Activated CD8-positive, alpha-beta memory T cell treated with anti-CD3 and anti-CD28 coated beads, Interleukin-2, amount 50 U/mL, for 1 hour (primary cell): ENCODE results near the gene ASXL1.

ENCODE experiments used
- DNase-seq: peaks from one replicate; pipeline ENCODE4 v3.0.0-alpha.2; 2020; ENCODE audit errors: extremely low read depth

ASXL1 gene

DNA sequence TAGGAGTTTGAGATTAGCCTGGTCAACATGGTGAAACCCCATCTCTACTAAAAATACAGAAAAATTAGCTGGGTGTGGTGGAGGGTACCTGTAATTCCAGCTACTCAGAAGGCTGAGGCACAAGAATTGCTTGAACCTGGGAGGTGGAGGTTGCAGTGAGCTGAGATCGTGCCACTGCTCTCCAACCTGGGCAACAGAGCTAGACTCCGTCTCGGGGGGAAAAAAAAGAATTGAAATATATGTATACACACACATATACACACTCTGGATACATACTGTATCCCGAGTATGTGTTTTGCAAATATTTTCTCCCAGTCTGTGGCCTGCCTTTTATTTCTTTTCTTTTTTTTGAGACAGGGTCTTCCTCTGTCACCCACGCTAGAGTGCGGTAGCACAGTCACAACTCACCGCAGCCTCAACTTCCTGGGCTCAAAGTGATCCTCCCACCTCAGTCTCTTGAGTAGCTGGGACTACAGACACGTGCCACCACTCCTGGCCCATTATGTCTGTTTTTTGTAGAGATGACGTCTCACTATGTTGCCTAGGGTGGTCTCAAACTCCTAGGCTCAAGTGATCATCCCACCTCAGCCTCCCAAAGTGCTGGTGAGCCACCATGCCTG lies 49.1 kb downstream of the ASXL1 start:
- DNase-seq = peak; percentile 57

DNA sequence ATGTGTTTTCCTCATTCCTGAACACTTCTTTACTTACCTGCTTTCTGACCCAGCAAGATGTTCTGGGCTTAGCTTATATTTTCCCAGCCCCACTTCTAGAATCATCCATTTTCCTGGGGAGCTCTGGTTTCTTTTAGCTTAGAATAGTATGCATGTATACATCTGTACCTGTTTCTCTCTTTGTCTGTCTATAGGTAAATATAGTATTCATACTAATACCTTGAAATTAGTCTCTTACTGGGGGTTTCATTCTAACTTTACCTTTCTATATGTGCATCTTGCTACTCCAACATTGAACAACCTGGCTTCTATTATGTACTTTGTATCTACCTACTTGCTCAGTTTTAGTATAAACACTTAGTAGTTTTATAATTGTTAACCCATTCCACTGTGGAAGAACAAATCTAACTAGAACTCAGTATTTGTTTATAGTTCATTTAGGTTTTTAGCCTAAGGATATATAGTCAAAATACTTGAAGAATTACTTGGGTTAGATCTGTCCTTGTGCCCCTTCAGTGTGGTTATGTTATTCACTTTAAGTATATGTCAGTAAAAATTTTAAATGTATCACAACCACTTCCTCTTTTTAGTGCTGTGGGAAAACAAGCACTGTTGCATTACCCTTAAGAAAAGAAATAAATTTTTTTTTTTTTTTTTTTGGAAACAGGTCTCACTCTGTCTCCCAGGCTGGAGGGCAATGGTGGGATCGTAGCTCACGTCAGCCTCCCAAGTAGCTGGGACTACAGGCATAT lies 54.0 kb downstream of the ASXL1 start:
- DNase-seq = no peak

DNA sequence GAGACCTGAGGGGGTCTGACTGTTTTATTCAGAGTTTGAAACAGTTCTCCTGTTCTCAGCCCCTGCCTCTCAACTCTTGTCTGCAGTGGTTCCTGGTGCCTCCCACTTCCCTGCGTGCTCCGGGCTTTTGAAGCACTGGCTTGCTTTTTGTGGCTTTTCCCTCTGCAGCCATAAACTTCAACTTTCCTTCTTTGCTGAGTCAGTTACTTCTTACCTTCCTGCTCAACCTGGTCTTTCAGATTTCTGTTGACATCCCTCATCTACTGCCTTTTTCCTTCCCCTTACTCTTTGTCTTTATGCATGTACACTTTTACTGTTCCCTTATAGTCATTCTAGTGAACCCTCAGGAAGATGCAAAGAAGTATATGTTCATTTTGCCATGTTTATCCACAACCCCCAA lies 57.4 kb downstream of the ASXL1 start:
- no peak for DNase-seq

DNA sequence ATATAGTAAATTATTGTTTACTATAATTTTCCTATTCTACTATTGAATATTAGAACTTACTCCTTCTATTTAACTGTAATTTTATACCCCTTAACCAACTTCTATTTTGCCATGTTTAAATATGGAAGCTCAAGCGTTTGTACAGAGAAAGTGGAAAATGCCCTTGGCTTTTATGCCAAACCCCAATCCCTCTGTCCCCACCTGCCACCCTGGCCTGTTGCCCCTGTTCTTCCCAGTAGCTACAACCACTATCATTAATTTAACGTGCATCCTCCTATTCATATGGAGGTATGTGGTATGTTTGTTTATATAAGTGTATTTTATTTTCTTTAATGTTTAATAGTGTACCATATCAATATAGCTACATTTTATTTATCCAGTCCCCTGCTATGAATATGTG lies 58.1 kb downstream of the ASXL1 start:
- no peak for DNase-seq

DNA sequence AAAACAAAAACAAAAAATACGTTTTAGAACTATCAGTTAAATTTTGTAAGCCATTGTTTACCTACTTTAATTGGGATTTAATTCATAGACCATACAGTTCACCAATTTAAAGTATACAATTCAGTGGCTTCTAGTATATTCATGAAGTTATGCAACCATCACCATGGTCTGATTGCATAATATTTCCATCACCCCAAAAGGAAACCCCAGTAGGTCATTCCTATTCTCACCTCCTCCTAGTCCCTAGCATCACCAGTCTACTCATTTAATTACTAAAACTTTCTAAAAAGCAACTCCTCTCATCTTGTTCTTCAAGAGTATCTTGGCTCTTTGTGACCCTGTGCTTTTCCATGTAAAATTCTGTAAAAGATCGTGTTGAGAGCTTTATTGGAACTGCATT lies 60.2 kb downstream of the ASXL1 start:
- DNase-seq = no peak

DNA sequence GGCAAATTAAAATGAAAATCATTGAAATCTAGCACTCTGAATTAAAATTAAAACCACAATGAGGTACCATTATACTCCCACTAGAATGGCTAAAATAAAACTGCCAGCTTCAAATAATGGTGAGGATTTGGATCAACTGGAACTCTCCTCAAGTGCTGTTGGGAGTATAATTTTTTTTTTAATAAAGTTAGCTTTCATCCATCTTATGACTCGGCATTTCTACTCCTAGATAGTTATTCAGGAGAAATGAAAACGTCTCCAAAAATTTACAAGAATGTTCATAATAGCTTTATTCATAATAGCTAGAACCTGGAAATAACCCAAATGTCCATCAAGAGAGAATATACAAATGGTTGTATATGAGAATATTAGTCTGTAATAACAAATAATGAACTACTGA lies 63.2 kb downstream of the ASXL1 start:
- no peak for DNase-seq

DNA sequence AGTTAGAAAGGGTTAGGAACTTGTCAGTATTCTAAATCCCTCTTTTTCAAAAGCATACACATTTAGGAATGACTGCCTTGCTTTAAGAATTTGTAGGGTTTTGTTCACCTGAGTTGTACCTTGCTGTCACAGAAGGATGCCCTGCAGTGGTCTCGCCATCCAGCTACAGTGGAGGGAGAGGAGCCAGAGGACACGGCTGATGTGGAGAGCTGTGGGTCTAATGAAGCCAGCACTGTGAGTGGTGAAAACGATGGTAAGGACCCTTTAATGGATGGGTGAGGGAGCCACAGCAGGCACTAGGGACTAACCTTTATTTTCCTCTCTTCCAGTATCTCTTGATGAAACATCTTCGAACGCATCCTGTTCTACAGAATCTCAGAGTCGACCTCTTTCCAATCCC lies 69.9 kb downstream of the ASXL1 start:
- DNase-seq = no peak

DNA sequence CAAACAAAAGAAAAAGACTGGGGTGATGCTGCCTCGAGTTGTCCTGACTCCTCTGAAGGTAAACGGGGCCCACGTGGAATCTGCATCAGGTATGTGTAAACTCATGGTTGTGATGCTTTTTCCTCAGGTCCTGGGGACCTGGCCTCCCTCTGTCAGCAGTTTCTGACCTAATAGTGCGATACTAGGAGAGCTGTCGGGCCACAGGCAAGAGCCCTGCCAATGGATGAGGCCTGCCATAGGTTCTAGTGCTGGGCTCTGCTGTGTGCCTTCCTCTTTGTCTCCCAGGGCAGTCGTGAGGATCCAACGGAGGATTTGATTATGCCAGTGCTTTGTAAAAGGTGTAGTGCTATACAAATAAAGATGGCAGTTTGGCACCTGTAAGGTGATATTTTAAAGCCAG lies 71.2 kb downstream of the ASXL1 start:
- DNase-seq = no peak

DNA sequence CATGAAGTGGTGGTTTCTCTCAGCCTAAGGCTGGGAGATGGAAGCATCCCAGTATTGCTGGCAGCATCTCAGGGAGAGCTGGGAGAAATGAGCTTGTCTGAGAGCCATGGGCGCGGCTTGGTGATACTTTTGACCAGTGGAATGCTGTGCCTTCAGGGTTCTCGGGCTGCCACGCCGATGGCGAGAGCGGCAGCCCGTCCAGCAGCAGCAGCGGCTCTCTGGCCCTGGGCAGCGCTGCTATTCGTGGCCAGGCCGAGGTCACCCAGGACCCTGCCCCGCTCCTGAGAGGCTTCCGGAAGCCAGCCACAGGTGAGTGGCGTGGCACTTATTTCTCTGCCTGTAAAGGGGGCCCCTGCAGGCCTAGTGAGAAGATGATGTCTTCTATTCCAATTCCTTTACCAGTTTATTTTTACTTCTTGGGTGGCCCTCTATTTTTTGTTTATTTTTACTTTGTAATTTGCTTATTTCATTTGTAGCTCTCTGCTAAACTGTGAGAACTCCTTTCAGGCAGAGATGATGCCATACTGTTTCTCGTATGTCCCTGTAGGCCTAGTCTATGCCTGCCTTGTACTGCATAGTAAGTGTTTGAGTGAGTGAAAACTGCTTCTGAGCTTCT lies 71.7 kb downstream of the ASXL1 start:
- no peak for DNase-seq

DNA sequence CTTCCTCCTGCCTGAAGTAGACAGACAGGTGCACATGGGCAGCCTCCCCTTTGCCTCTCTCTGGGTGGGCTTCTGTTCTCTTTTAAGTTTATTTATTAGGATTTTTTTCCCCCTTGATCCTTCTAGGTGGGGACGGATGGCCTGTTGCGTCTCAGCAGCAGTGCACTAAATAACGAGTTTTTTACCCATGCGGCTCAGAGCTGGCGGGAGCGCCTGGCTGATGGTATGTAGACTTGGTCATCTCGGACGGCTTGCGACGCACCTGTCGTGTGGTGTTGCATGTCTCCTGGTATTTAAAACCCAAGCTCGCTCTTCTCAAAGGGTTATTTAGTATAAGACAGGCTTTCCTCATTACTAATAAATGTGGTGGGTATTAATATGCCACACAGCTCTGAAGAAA lies 73.3 kb downstream of the ASXL1 start:
- no peak for DNase-seq

DNA sequence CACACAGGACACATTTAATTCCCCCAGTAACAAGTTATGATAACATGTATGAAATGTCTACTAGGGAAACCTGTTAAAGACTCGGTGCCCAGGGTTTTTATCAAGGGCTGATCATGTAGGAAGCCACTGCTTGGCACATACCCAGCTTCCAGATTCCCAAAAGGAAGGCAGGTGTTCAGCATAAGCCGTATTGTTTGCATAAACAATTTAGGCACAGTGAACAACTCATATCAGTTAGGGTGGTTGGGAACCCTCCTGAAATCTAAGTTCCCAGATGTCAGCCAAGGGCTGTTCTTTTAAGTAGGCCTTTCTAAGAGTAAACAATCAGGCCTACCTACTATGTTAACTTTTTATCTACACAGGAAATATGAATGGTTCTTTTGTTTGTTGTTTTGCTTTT lies 74.1 kb downstream of the ASXL1 start:
- no peak for DNase-seq

DNA sequence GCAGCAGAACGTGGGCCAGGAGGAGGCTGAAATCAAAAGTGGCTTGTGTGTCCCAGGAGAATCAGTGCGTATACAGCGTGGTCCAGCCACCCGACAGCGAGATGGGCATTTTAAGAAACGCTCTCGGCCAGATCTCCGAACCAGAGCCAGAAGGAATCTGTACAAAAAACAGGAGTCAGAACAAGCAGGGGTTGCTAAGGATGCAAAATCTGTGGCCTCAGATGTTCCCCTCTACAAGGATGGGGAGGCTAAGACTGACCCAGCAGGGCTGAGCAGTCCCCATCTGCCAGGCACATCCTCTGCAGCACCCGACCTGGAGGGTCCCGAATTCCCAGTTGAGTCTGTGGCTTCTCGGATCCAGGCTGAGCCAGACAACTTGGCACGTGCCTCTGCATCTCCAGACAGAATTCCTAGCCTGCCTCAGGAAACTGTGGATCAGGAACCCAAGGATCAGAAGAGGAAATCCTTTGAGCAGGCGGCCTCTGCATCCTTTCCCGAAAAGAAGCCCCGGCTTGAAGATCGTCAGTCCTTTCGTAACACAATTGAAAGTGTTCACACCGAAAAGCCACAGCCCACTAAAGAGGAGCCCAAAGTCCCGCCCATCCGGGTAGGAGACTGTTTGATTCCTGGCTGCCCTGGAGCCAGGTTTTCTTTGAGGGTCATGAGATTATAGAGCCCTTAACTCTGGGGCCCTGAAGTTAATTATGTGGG lies 75.3 kb downstream of the ASXL1 start:
- no peak for DNase-seq

DNA sequence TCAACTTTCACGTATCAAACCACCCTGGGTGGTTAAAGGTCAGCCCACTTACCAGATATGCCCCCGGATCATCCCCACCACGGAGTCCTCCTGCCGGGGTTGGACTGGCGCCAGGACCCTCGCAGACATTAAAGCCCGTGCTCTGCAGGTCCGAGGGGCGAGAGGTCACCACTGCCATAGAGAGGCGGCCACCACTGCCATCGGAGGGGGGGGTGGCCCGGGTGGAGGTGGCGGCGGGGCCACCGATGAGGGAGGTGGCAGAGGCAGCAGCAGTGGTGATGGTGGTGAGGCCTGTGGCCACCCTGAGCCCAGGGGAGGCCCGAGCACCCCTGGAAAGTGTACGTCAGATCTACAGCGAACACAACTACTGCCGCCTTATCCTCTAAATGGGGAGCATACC lies 76.3 kb downstream of the ASXL1 start:
- no peak for DNase-seq

DNA sequence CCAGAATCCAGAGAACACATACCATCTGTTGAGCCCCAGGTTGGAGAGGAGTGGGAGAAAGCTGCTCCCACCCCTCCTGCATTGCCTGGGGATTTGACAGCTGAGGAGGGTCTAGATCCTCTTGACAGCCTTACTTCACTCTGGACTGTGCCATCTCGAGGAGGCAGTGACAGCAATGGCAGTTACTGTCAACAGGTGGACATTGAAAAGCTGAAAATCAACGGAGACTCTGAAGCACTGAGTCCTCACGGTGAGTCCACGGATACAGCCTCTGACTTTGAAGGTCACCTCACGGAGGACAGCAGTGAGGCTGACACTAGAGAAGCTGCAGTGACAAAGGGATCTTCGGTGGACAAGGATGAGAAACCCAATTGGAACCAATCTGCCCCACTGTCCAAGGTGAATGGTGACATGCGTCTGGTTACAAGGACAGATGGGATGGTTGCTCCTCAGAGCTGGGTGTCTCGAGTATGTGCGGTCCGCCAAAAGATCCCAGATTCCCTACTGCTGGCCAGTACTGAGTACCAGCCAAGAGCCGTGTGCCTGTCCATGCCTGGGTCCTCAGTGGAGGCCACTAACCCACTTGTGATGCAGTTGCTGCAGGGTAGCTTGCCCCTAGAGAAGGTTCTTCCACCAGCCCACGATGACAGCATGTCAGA lies 77.4 kb downstream of the ASXL1 start:
- DNase-seq = no peak

DNA sequence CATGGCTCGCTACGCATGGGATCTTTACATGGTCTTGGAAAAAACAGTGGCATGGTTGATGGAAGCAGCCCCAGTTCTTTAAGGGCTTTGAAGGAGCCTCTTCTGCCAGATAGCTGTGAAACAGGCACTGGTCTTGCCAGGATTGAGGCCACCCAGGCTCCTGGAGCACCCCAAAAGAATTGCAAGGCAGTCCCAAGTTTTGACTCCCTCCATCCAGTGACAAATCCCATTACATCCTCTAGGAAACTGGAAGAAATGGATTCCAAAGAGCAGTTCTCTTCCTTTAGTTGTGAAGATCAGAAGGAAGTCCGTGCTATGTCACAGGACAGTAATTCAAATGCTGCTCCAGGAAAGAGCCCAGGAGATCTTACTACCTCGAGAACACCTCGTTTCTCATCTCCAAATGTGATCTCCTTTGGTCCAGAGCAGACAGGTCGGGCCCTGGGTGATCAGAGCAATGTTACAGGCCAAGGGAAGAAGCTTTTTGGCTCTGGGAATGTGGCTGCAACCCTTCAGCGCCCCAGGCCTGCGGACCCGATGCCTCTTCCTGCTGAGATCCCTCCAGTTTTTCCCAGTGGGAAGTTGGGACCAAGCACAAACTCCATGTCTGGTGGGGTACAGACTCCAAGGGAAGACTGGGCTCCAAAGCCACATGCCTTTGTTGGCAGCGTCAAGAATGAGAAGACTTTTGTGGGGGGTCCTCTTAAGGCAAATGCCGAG lies 78.2 kb downstream of the ASXL1 start:
- no peak for DNase-seq

DNA sequence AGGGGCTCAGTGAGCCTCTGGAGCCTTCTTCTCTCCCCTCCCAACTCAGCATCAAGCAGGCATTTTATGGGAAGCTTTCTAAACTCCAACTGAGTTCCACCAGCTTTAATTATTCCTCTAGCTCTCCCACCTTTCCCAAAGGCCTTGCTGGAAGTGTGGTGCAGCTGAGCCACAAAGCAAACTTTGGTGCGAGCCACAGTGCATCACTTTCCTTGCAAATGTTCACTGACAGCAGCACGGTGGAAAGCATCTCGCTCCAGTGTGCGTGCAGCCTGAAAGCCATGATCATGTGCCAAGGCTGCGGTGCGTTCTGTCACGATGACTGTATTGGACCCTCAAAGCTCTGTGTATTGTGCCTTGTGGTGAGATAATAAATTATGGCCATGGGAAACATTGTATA lies 78.8 kb downstream of the ASXL1 start:
- no peak for DNase-seq

DNA sequence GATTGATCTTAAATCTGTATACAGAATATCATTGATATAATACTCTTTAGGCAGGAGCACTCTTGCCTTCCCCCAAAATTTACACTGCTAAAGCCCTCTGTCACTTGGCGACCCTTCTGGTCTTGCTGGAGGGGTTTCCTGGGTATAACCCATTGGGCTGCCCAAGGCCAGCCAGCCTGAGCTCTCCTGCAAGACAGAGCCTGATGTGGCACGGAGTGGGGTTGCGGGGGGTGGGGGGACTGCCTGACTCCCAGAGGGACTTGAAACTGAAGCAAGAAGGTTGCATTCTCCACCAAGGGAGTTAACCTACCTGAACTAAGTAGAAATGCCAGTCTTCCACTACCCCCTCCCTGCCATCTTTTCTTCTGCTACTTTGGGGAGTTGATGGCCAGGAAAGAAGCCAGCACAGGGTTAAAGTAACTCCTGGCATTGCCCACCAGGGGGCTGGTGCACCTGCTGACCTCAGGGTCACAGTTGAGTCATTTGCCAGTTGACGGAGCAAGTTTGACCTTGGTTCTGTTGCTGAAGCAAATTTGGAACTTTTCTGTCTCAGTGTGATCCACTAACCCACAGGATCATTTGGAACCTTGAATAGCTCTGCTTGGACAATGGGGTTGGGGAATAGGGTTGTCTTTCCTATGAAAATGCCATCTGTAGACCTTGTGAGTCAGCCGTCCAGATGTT lies 79.4 kb downstream of the ASXL1 start:
- DNase-seq = no peak

DNA sequence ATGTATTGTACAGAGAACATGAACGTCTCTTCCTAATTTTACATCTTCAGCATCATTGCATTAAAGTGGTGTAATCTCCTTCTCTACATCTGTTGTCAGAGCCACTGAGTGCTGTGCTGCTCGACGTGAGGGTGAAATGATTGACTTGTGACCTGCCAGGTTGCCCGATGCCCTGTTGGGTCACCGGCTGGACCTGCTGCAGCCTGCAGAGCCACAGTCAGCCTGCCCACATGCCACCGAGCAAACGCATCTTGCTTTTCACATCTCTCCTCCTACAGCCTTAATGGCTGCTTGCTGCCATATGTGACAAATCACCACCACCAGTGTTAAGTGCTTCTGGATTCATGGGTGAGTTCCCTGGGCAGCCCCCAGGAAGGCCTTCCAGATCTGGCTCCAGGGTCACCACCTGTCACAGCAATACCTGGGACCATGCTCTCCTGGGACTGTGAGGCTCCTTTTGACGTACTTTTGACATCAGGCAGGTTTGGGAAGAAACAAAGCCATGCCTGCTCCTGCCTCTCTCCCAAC lies 80.3 kb downstream of the ASXL1 start:
- DNase-seq = no peak

DNA sequence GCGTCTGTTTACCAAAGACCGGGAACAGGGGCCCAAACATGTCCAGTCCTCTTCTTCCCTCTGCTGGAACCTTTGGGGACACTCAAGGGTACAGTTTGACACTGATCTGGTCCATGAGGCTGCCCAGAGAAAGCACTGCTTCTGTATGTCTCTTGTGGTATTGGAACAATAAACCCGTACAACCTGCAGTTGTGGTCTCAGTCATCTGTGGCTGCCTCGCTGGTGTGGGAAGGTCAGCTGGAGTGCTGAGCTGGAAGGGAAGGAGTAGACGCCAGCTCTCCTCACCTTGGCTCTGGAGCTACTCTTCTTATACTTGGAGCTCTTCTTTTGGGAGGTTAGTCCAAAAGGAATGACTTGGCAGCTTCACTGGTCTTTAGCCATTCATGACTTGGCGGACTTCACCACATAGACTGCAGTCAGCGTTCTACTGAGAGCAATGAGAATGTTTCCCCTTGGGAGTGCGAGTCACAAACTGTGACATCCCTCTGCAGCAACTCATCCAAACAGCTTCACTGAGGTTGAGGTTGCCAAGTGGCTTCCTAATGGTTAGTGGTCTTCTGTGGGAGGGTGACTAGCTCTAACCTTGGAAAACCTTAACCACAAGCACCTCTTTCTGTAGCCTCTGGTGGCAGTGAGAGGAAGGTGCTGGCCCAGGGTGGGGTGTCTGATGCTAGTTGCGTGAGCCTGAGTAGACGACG lies 81.2 kb downstream of the ASXL1 start:
- no peak for DNase-seq
